Islet precursor cell (in vitro differentiated cells): ENCODE results near the gene POLR2H.
A peak's percentile ranks its signal among the peaks of the same experiment; 100 is the strongest.

Source experiments
- DNase-seq: peaks from one replicate; pipeline ENCODE4 v3.0.0-alpha.2; 2018

POLR2H gene

GRCh38 chr3:184373422-184373821, 11.9 kb downstream of the POLR2H start:
- DNase-seq: no peak

- DNase-seq: peak; percentile 50
Observed at GRCh38 chr3:184375747-184376461, 14.4 kb downstream of the POLR2H start.

GRCh38 chr3:184377374-184377773, 15.9 kb downstream of the POLR2H start:
- no peak for DNase-seq

DNA sequence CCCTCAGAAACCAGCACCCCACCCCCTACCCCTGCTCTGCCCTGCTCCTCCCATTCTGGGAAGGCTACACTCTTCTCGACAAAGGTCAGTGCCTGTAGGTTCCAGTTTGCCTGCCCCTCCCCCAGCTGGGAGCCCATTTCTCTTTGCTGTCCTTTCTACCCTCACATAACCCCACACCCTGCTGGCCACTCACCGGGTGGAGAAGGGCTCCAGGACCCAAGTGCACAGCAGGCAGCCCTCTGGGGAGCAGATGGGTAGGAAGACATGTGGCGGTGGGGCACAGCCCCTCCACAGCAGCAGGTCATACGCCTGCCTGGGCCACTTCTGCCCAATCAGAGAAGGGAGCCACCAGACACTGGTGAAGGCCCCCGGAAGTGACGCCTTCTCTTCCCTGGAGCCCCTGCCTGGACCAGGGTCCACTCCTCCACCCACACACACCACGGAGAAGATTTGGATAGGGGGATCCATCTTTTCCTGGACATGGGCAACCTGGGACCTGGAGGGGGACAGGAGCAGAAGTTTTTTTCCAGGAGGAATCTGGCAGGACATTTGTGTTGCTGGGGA, 16.5 kb downstream of the POLR2H start, which contains the start of gene THPO:
Gene THPO, minus strand, starts transcription at position 326 of the 564 bp plus-strand sequence. CDS start 1,948 bp downstream, outside the sequence.
- DNase-seq: peak; percentile 62

DNA sequence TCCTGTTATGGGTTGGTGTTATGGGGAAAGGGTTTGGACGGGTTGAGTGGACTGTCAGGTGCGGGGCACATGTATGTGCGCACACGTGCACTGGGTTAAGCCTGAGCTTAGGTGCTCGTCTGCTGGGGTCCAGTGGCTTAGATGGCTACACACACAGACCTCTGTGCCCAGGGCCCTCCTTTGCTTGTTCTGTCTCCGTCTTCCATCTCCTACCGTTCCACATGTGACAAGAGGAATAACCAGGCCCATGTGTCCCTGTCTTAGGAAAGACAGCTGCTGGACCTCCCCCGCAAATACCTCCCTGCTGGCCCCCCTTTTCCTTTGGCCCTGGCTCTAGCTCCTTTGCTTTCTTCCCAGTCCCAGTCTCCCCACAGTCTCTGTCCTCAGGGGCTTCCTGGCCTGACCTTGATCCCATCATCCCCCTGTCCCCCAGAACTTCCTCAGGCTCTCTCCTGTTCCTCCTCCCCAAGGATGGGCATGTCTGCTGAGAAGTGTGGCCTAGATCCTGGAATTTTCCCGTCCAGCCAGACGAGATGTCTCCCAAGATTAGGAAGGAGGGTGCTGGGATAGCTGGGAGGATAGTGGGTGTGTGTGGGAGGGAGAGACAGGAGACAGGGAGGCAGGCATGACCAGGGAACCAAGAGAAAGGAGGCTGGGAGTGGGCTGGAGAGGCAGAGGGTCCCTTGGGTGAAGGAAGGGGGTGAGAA, 17.3 kb downstream of the POLR2H start:
- DNase-seq: peak; percentile 77

DNA sequence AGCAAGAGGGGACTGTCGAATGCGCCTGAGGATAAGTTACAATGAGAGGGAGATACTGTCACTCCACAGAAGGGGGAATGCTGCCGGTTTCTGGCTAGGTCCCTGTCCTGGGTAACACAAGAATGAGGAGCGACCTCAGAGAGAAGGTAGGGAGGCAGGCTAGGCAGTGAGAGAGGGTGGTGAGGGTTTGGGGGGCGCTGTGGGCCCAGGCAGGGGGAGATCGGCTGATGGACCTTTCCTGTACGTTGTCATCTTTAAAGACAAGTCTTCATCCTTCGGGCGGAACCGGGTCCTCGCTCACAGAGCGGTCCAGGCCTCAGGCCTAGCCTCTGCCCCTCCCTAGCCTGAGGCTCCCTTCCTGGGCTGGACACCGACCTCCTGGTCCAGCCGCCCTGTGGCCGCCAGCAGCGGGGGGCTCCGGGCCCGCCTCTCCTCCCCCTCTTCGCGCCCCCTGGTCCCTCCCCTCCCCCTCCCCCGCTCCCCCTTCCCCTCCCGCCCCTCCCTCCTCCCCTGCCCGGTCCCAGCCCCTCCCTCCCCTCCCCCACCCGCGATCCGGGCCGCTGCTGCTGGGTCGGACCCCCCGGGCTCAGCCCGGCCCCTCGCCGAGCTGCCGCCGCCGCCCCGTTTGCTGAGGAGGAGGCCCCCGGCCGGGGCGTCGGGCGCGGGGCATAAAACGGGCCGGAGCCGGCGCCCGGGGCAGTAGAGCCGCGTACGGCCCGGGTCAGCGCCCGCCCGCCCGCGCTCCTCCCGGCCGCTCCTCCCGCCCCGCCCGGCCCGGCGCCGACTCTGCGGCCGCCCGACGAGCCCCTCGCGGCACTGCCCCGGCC, 18.1 kb downstream of the POLR2H start, which contains the start of gene CHRD:
Gene CHRD, plus strand, starts transcription at position 697 of the 827 bp plus-strand sequence. CDS start 265 bp downstream, outside the sequence.
- peak; percentile 47 for DNase-seq

- peak; percentile 82 for DNase-seq
Observed at GRCh38 chr3:184380185-184380626, 18.7 kb downstream of the POLR2H start.

DNA sequence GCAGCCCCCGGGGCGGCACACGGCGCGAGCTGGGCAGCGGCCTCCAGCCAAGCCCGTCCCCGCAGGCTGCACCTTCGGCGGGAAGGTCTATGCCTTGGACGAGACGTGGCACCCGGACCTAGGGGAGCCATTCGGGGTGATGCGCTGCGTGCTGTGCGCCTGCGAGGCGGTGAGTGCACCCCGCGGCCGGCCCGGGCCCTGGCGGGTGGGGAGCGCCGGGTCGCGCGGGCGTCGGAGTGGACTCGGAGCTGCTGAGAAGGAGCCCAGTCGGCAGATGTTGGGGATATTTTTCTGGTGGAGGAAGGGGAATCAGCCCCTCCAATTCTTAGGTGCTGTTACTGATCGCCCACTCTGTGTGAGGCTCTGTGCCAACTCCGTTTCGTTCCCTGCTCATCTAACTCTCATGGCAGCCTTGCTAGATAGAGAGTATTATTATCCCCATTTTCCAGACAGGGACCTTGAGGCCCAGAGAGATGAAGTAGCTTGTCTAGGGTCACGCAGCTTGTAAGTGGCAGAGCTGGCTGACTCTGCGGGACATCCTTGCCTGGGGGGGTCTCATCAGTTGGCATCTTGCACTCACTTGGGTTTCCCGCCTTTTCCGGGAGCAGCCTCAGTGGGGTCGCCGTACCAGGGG, 19.2 kb downstream of the POLR2H start:
- DNase-seq: no peak

- DNase-seq: peak; percentile 76
Observed at GRCh38 chr3:184381261-184382224, 20.0 kb downstream of the POLR2H start.

DNA sequence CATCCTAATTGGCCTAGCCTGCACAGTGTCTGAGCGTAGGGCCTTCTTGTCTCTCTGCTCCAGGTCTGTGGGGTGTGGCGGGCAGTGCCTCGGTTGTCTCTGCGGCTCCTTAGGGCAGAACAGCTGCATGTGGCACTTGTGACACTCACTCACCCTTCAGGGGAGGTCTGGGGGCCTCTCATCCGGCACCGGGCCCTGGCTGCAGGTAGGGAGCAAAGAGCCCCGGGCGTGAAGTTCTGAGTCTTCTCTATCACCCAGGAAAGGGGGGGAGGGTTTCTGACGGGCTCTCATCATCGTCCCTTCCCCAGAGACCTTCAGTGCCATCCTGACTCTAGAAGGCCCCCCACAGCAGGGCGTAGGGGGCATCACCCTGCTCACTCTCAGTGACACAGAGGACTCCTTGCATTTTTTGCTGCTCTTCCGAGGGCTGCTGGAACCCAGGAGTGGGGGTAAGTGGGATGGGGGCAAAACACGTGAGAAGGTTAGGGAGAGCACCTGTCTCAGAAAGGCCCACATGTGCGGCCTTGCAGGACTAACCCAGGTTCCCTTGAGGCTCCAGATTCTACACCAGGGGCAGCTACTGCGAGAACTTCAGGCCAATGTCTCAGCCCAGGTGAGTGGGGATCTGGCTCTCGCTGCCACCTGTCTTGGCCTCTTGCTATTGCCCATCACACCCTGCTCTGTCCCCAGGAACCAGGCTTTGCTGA, 21.0 kb downstream of the POLR2H start:
- no peak for DNase-seq

DNA sequence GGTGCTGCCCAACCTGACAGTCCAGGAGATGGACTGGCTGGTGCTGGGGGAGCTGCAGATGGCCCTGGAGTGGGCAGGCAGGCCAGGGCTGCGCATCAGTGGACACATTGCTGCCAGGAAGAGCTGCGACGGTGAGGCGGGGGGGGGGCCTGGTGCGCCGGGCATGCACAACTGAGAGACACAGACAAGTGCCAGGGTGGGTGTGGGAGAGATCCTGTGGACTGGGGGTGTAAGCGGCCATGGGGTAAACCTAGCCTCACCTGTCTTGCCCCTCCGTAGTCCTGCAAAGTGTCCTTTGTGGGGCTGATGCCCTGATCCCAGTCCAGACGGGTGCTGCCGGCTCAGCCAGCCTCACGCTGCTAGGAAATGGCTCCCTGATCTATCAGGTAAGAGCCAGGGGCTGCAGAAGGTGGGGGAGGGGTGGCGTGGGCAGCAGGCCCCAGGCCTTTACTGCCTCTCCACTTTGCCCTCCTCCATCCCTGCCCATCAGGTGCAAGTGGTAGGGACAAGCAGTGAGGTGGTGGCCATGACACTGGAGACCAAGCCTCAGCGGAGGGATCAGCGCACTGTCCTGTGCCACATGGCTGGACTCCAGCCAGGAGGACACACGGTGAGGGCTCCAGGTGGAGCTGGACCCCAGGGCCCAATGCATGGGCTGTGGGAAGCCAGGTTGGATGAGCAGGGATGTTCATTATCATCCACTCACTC, 21.7 kb downstream of the POLR2H start:
- DNase-seq: no peak

- no peak for DNase-seq
Observed at GRCh38 chr3:184384342-184384741, 22.8 kb downstream of the POLR2H start.

DNA sequence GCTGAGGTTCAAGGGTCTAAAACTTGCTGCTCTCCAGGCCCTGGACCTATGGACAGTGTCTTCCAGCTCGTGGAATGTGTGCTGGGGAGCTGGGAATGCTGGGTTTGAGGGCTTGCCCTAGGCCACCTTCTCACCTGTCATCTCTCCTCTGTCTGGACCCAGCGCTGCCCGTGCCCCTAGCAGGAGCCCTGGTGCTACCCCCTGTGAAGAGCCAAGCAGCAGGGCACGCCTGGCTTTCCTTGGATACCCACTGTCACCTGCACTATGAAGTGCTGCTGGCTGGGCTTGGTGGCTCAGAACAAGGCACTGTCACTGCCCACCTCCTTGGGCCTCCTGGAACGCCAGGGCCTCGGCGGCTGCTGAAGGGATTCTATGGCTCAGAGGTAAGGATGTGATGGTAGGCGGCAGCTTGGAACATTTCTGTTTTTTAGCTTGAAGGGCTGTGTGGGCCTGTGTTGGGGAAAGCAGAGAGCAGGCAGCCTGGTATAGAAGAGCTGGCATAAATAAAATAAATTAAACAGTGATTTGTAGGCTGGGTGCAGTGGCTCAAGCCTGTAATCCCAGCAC, 23.4 kb downstream of the POLR2H start:
- DNase-seq: no peak

- DNase-seq: no peak
Observed at GRCh38 chr3:184386047-184386806, 24.7 kb downstream of the POLR2H start.

DNA sequence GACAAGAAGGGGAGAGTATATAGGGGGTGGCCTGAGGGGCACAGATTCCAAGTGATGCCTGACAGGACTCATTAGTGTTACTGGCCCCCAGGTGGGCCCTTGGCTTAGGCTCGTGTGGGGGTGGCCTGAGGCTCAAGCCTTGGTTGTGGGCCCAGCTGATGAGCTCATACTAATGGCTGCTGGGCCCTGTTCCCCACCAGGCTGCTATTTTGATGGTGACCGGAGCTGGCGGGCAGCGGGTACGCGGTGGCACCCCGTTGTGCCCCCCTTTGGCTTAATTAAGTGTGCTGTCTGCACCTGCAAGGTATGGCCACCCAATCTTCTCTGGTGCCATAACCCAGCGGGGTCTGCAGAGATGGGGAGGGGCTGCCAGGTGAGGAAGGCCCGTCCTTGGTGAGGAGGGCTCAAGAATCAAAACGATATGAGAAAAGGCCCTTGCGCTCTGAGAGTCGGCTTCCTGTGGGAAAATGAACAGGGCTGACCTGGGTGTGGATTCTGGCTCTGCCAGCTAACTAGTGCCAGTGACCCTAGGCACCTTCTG, 25.7 kb downstream of the POLR2H start:
- no peak for DNase-seq

DNA sequence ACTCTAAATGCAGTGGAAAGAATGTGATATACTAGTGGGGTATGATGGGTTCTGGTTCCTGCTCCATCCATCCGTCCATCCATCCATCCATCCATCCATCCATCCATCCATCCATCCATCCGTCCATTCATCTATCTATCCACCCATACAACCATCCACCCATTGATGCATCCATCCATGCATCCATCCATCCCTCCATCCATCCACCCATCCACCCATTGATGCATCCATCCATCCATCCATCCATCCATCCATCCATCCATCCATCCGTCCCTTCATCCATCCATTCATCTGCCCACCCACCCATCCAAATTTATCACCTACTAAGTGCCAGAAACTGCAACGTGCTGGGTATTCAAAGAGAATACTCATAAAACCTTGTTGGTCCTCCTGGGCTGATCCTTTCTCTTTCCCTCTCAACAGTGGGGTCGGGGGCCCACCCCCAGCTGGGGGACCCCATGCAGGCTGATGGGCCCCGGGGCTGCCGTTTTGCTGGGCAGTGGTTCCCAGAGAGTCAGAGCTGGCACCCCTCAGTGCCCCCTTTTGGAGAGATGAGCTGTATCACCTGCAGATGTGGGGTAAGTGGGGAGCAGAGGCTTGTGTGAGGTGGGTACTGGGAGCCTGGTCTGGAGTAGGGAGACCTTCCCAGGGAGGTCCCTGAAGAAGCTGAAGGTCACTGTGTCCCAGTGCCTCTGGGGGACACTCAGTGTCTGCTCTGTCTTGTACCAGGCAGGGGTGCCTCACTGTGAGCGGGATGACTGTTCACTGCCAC, 26.8 kb downstream of the POLR2H start:
- no peak for DNase-seq

- DNase-seq: no peak
Observed at GRCh38 chr3:184388936-184389230, 27.4 kb downstream of the POLR2H start.

- DNase-seq: no peak
Observed at GRCh38 chr3:184389384-184389783, 27.9 kb downstream of the POLR2H start.
